Adrenal gland (tissue), 5 donors: ENCODE data around the gene MYLK3.

Source experiments
- CTCF ChIP-seq, 6 experiments: fragments of 450-650 bp in 4 of 6; fragments of 200-600 bp in 2 of 6; sonication (generic) in 1 of 6; IDR thresholded peaks; 1 replicate in 5 of 6; 2 replicates in 1 of 6; pipeline versions ENCODE4 v1.5.1 to v1.8.0; 2016 to 2021; ENCODE audit warnings: antibody characterized with exemption in 6 of 6, mild to moderate bottlenecking in 2 of 6, moderate library complexity in 1 of 6
- POLR2A ChIP-seq, 2 donors: fragments of 450-650 bp; IDR thresholded peaks; one replicate each; pipeline ENCODE4 v1.6.1; 2017; ENCODE audit warnings: antibody characterized with exemption in 2 of 2, mild to moderate bottlenecking in 2 of 2, moderate library complexity in 1 of 2
- donor health status: DM: no; HTN: no; CAD: no.

GRCh38 chr16:46765050-46765449 lies 16.9 kb upstream of the MYLK3 start:
- TF ChIP-seq CTCF (IDR thresholded peaks at IDR 0.05), result no peak
- TF ChIP-seq POLR2A (IDR thresholded peaks at IDR 0.05), result no peak
